Endothelial cell of hepatic sinusoid (primary cell): Measurements from ENCODE around the gene RPP25L.

Experiments used
- in situ Hi-C: cut with HindIII; loops from 2 replicates; pipeline ENCODE4 v1.10.0; 2017; ENCODE audit warnings: low sequenced_read_pairs

RPP25L gene

GRCh38 chr9:34612788-34613390, 992 bp upstream of the RPP25L start:
- in situ Hi-C loops = no loop called here

DNA sequence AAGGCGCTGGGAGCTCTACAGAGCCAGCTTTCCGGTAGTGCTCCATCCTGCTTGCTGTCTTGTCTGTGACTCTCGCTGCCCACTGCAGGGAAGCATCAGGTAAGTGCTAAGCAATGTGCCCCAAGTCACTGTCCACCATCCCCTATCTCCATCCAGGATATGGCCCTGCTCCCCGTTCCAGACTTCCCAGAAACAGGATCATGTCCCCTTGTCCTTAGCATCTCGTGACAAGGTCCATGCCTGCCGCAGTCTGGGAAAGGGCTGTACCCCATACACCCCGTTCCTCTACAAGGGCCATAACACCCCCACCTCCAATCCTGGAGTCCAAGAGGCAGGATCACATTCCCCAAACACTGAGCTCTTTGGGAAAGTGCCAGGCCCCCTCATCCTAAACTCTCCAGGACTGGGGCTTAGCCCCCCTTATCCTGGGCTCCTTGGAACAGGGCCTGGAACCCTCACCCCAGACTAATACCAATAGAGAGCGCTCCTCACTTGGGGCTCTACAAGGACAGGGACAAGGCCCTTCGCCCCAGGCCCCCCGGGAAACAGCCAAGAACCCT, 566 bp downstream of the RPP25L start:
- in situ Hi-C loops = no loop called here

- in situ Hi-C loops = no loop called here
Observed at GRCh38 chr9:34610434-34611206, 1.3 kb downstream of the RPP25L start.

DNA sequence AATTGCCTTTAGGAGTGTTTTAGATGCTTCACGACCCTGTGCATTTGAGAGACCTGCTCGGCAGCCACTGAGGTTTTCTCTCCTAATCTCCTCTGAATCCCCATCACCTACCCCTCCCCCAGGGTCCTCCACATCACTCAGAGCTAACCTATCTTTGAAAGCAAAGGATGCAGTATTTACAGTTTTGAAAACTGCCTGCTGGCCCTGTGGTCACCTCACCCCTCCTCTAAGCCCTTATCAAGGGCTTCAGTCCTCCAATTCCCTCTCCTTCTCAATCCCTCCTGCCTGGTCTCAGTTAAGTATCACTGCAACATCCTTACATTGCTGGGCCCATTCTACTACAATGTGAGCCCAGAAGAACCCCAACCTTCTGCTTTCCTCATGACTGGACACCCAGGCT, 4.6 kb downstream of the RPP25L start:
- in situ Hi-C loops = no loop called here

- in situ Hi-C loops = no loop called here
Observed at GRCh38 chr9:34606905-34607304, 5.0 kb downstream of the RPP25L start.

- in situ Hi-C loops = no loop called here
Observed at GRCh38 chr9:34606190-34606589, 5.7 kb downstream of the RPP25L start.

GRCh38 chr9:34603610-34604231, 8.2 kb downstream of the RPP25L start:
- in situ Hi-C loops = no loop called here

- in situ Hi-C loops = no loop called here
Observed at GRCh38 chr9:34601937-34602573, 9.8 kb downstream of the RPP25L start.

DNA sequence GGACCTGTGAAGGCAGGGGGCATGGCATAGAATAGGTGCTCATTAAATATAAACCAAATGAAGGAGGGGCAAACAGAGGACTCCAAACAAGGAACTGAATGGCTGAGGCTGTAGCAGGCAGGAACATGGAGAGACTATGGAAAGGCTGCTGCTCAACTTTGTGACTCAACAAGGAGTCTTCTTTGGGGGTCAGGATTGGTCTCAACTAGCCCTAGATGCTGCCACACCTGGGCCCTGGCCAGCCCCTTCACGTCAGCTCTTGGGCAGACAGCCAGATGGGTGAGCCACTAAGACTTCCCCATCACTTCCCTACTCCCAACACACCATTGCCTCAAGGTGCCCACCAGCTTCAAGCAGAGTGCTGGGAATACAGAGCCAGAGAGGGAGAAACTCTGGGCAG, 11.0 kb downstream of the RPP25L start:
- in situ Hi-C loops = no loop called here

GRCh38 chr9:34599546-34599945, 12.4 kb downstream of the RPP25L start:
- in situ Hi-C loops = no loop called here

DNA sequence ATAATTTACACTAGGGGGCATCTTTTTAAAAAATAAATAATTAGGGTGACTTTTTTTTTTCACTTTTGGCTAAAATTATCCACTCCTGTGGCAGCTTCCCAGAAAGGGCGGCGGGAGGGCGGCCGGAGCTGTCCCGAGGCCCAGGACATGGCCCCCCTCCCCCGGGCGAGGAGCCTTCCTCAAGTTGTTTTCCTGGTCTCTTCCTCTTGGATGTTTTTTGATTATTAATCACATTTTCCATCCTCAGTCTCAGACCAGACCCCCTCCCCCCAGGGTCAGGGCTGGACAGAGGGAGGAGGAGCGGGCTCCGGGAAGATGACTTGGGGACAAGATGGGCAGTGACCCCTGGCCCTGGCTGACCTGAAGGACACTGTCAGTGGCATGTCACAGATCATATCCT, 17.7 kb downstream of the RPP25L start:
- in situ Hi-C loops = no loop called here

- in situ Hi-C loops = no loop called here
Observed at GRCh38 chr9:34592895-34593601, 18.8 kb downstream of the RPP25L start.

- in situ Hi-C loops = no loop called here
Observed at GRCh38 chr9:34591917-34592866, 19.7 kb downstream of the RPP25L start.

GRCh38 chr9:34591248-34591916, 20.5 kb downstream of the RPP25L start:
- in situ Hi-C loops = no loop called here

DNA sequence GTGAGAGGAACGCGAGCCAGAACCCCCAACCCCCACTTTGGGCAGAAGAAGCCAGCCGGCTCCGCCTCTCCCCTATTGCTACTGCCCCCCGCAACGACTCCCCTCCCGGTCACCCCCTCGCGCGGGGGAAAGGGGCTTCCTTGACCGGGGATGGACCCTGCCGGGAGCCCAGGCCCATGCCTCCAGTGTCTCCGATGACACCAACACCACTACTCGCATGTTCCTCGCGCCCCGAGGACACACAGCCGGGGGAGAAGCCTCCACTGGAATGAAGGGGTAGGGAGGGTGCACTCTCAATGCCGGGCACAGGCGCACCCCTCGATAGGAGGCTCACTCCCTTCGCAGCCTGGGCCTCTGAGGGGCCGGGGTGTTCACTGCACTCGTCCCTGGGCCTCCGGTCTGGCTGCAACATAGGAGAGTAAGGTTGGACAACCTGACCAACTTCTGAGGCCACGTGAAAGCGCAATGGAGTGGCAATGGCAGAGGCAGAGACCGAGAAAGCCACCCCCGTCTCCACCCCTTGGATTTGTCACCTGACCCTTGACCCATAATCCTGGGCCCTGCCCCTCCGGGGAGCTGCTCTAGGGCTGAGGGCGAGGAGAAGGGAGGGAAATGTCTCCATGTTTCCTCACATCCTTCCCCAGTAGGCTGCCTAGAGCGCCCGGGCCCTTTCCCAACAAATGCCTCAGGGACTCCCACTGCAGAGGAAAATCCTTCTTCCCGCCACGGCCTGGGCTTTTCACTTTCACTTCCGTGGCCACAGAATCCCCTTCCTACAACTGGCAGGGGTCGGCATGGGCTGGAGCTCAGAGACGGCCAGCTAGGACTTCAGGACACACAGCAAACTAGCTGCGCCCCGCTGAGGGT, 21.3 kb downstream of the RPP25L start:
- in situ Hi-C loops = no loop called here

GRCh38 chr9:34589636-34590380, 22.1 kb downstream of the RPP25L start, which contains the start of gene CNTFR:
Gene CNTFR (minus strand): TSS chr9:34589724. CDS start chr9:34568981, 20,743 bp downstream.
- in situ Hi-C loops = no loop called here
